ENCODE results near the gene B4GALT1.

DNA sequence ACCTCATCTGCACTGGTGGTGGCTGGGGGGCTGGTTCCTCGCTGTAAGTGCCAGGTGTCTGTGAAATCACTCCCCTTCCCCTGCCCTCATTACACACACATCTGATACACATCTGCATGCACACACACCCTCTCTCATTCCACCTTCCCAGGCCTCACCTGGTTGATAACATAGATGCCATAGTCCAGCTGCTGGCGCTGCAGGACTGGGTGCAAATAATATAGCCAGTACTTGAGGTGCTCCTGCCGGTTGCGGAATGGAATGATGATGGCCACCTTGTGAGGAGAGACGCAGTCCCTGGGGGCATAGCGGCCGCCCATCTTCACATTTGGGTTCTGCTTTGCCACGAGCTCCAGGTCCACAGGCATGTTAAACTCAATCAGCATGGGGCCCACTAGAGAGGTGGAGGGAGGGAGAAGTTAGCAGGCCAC, 32.1 kb downstream of the B4GALT1 start:
- TF ChIP-seq CTCF (optimal IDR thresholded peaks at IDR 0.05 in 1 of 3, IDR thresholded peaks at IDR 0.05 in 1 of 3, conservative IDR thresholded peaks at IDR 0.05 in 1 of 3; ENCODE audit: extremely low read depth in 1 of 3, insufficient read depth in 2 of 3, low read length in 3 of 3) (no peak), EZH2 (IDR thresholded peaks at IDR 0.05; ENCODE audit: low read length) (no peak)

All from keratinocyte (primary cell).